Right lobe of liver (tissue), 6 donors: ENCODE measurements around the gene MDM1. TPM values are rescaled to one million over a fixed set of nuclear protein-coding genes. Genes with fewer than 3 reads are reported as not detected.

Experiments
- ATAC-seq, 4 donors: fragments of 200-7000 bp; cut with Tn5 transposase; one replicate each; pipeline ENCODE4 v1.9.1; 2020; ENCODE audit warnings: mild to moderate bottlenecking in 4 of 4, moderate library complexity in 4 of 4
- DNase-seq, 3 donors: peaks; one replicate each; pipeline ENCODE4 v3.0.0-alpha.2; 2020
- H3K27ac ChIP-seq, 3 donors: fragments of 200-600 bp; one replicate each; pipeline ENCODE4 v1.8.0; 2022
- H3K27me3 ChIP-seq, 2 donors: fragments of 200-600 bp; one replicate each; pipeline ENCODE4 v1.8.0; 2022
- H3K36me3 ChIP-seq, 4 donors: fragments of 200-600 bp; sonication (generic) in 1 of 4; one replicate each; pipeline versions ENCODE4 v1.5.1 to v1.8.0; 2017 to 2022; ENCODE audit warnings: control low read depth in 1 of 4
- H3K4me1 ChIP-seq, 4 donors: fragments of 200-600 bp; sonication (generic) in 1 of 4; one replicate each; pipeline versions ENCODE4 v1.5.1 to v1.8.0; 2017 to 2022; ENCODE audit warnings: control low read depth in 1 of 4
- H3K4me3 ChIP-seq, 3 donors: fragments of 200-600 bp; one replicate each; pipeline ENCODE4 v1.8.0; 2022
- H3K9me3 ChIP-seq, 4 donors: fragments of 200-600 bp; sonication (generic) in 1 of 4; one replicate each; pipeline versions ENCODE4 v1.5.1 to v1.8.0; 2017 to 2022; ENCODE audit warnings: control low read depth in 1 of 4
- CTCF ChIP-seq, 4 donors: fragments of 200-600 bp in 3 of 4; fragments of 450-650 bp in 1 of 4; IDR thresholded peaks; one replicate each; pipeline versions ENCODE4 v1.5.1 to v1.8.0; 2016 to 2022; ENCODE audit warnings: antibody characterized with exemption in 4 of 4, mild to moderate bottlenecking in 2 of 4
- POLR2A ChIP-seq: fragments of 450-650 bp; IDR thresholded peaks from one replicate; pipeline ENCODE4 v1.6.1; 2017; ENCODE audit warnings: antibody characterized with exemption, mild to moderate bottlenecking
- WGBS: methylation state at CpG from one replicate; pipeline ENCODE4 v1.1.6; 2018; ENCODE audit warnings: low coverage, low lambda C conversion rate; ENCODE audit not compliant: insufficient coverage; ENCODE audit errors: missing lambda C conversion rate; 5-methylcytosine and 5-hydroxymethylcytosine counted together
- intact Hi-C, 2 donors: fragments of 100-400 bp; cut with DNase I; formaldehyde crosslinking; loops; one replicate each; pipeline versions ENCODE4 v1.11.2 to v1.14.1; 2022
- total RNA-seq, 6 experiments: library from RNA; depleted of rRNA in 2 of 6; stranded (reverse); fragments of >200 nt in 2 of 6; fragmentation: NEBNext Ultra II Directional in 3 of 6; extraction: Animal tissue kit (Norgen Biotek cat#: 25700) in 3 of 6; gene quantifications; one replicate each; pipeline versions ENCODE4 v1.1.0 to v1.2.4, GENCODE V29; 2016 to 2023
- donor health status: DM: no; HTN: yes; CAD: no.
- donor health status: DM: no; HTN: no; CAD: no.
- donor health status: DM: no; HTN: no; CAD: no.
- donor health status: DM: no; HTN: yes; CAD: no.
- donor health status: DM: no; HTN: yes; CAD: no.

Gene MDM1
- total RNA-seq, 6 experiments from 2014 or later: 2.9 to 6.6 (median 4.1) TPM

GRCh38 chr12:68264158-68264855 lies 67.9 kb downstream of the MDM1 start:
- DNase-seq (no peak), ATAC-seq (no peak)
- no peak for TF ChIP-seq CTCF (IDR thresholded peaks at IDR 0.05)
- no peak overlapping the region for H3K4me3 ChIP-seq
- H3K9me3 ChIP-seq: no peaks in the 10 kb centered on the region
- no peaks in the 10 kb centered on the region for H3K4me1 ChIP-seq
- H3K27me3 ChIP-seq: no peaks in the 10 kb centered on the region
- 70% methylated on average over 6 of the region's 7 CpGs for WGBS
- intact Hi-C loops: no loop called here
- no peak overlapping the region for H3K27ac ChIP-seq
- no peaks in the 10 kb centered on the region for H3K36me3 ChIP-seq

GRCh38 chr12:68263366-68263765 lies 68.8 kb downstream of the MDM1 start:
- intact Hi-C loops: no loop called here
- no peak overlapping the region for H3K4me3 ChIP-seq
- H3K9me3 ChIP-seq: no peaks in the 10 kb centered on the region
- DNase-seq (no peak), ATAC-seq (no peak)
- no peak overlapping the region for H3K27ac ChIP-seq
- no peaks in the 10 kb centered on the region for H3K4me1 ChIP-seq
- TF ChIP-seq POLR2A (no peak), CTCF (IDR thresholded peaks at IDR 0.05) (no peak)
- no peaks in the 10 kb centered on the region for H3K27me3 ChIP-seq
- WGBS: 82% methylated on average over 1 of the region's 1 CpG
- H3K36me3 ChIP-seq: no peaks in the 10 kb centered on the region

- intact Hi-C loops: no loop called here
- no peak overlapping the region for H3K4me3 ChIP-seq
- no peak for DNase-seq
- TF ChIP-seq CTCF (IDR thresholded peaks at IDR 0.05) (no peak), POLR2A (no peak)
- H3K27me3 ChIP-seq: no peaks in the 10 kb centered on the region
- H3K9me3 ChIP-seq: no peaks in the 10 kb centered on the region
- H3K36me3 ChIP-seq: no peaks in the 10 kb centered on the region
- H3K4me1 ChIP-seq: no peaks in the 10 kb centered on the region
- no peak for ATAC-seq
- H3K27ac ChIP-seq: no peak overlapping the region
These were observed 70.3 kb downstream of the MDM1 start for GRCh38 chr12:68261896-68262295.

GRCh38 chr12:68260153-68260552 lies 72.0 kb downstream of the MDM1 start:
- Histone ChIP-seq H3K4me3 (no peak overlapping the region), H3K27ac (no peak overlapping the region), H3K27me3 (no peaks in the 10 kb centered on the region), H3K36me3 (no peaks in the 10 kb centered on the region), H3K4me1 (no peaks in the 10 kb centered on the region), H3K9me3 (no peaks in the 10 kb centered on the region)
- ATAC-seq: no peak
- intact Hi-C loops: no loop called here
- no peak for DNase-seq
- TF ChIP-seq CTCF (IDR thresholded peaks at IDR 0.05): no peak
- TF ChIP-seq POLR2A: no peak
- WGBS: 59% methylated on average over 3 of the region's 3 CpGs
